Esophagus muscularis mucosa (tissue), 4 donors: ENCODE results near the gene LYSMD4.

ENCODE experiments used
- CTCF ChIP-seq, 3 experiments: fragments of 200-600 bp in 2 of 3; fragments of 450-650 bp in 1 of 3; sonication (generic) in 2 of 3; IDR thresholded peaks; one replicate each; pipeline ENCODE4 v1.5.1; 2017 to 2019; ENCODE audit warnings: antibody characterized with exemption in 3 of 3, mild to moderate bottlenecking in 2 of 3, moderate library complexity in 1 of 3
- EP300 ChIP-seq: sonication (generic); formaldehyde crosslinking; IDR thresholded peaks from one replicate; pipeline ENCODE4 v1.6.1; 2017; ENCODE audit warnings: antibody characterized with exemption
- POLR2A ChIP-seq: fragments of 450-650 bp; IDR thresholded peaks from one replicate; pipeline ENCODE4 v1.6.1; 2017; ENCODE audit warnings: antibody characterized with exemption, moderate library complexity, mild to moderate bottlenecking, low read depth
- POLR2AphosphoS5 ChIP-seq, 2 donors: sonication (generic); formaldehyde crosslinking; IDR thresholded peaks; one replicate each; pipeline ENCODE4 v1.6.1; 2017; ENCODE audit warnings: antibody characterized with exemption in 2 of 2

GRCh38 chr15:99677540-99678134 is 55.6 kb downstream of the LYSMD4 start:
- no peak for TF ChIP-seq EP300
- TF ChIP-seq CTCF (IDR thresholded peaks at IDR 0.05) = no peak
- TF ChIP-seq POLR2AphosphoS5 (IDR thresholded peaks at IDR 0.05) = no peak
- TF ChIP-seq POLR2A = no peak
